ENCODE data around the gene IPO7. TPM values are rescaled to one million over a fixed set of nuclear protein-coding genes. Genes with fewer than 3 reads are reported as not detected.

Gene IPO7
- total RNA-seq, 4 donors from 2014 or later = 54.1 to 114 (median 75.5) TPM

DNA sequence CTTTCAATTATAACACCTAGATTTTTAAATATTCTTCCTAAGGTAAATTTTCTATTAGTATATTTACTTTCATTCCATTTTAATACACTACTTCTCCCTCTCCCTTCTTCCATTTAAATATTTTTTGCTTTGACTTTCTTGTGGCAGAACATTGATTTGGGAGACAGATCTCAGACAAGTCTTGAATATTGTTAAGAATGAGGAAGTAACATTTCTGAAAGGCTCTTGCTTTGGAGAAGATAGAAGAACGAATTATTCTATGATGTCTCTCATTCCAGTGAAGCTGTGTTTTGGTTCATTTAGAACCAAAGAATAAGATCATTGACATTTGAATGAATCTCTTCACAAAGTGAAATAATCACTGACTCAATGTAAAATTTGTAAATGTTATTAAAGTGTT, 2.4 kb downstream of the IPO7 start:
- TF ChIP-seq CTCF (IDR thresholded peaks at IDR 0.05; ENCODE audit: low read depth) = no peak

- no peak for TF ChIP-seq CTCF (IDR thresholded peaks at IDR 0.05; ENCODE audit: low read depth)
Measured at GRCh38 chr11:9396310-9396709, 11.9 kb downstream of the IPO7 start.

DNA sequence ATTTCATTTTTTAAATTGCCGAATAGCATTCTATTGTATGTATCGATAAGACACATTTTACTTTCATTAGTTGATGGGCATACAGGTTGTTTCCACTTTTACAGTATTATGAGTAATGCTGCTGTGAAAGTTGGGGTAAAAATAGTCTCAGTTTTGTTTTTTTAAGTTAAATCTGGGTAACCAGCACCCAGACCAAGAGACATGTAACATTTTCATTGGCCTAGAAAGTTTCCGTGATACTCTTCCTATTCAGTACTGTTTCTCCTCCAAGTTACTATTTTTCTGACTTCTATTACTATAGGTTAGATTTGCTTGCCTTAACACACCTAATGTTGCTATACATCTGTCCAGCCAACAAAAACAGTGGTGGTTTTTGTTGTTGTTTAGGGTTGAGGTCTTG, 12.3 kb downstream of the IPO7 start:
- TF ChIP-seq CTCF (IDR thresholded peaks at IDR 0.05; ENCODE audit: low read depth) = no peak

DNA sequence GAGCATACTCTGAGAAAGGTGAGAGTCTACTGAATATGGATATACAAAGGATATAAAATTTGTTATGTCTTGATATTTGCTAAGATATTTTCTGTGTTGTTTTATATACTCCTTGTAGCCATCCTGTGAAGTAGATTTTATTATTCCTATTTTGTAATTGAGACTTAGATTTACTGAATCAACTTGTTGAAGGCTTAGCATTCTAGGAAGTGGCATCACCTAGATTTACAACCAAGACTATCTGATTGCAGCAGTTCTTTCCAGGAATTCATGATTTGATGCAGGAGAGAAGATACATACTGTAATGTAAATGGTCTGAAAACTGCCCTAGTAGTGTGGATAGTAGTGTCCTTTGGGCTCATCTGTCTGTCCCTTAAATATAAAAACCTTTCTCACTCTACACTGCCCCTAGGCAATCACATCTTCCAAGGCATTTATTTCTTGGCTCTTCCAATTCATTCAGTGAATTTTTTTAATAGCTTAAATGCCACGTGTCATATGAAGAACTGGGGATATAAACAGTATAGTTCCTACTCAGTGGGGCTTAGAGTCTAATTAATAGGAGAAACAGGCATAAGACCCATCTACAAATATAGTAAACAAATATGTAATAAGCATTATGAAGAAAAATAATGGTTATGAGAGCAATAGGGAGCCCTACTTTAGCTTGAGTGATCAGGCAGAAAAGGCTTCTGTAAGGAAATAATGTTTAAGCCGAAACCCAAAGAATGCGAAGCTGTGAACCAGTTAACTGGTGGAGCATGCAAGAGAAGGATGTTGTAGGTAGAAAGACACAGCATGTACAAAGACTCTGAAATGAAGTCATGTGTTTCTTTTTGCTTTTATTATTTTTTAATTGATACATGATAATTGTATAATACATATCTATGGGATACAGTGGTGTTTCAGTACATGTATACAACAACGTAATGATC, 13.6 kb downstream of the IPO7 start:
- no peak for TF ChIP-seq CTCF (IDR thresholded peaks at IDR 0.05; ENCODE audit: low read depth)

DNA sequence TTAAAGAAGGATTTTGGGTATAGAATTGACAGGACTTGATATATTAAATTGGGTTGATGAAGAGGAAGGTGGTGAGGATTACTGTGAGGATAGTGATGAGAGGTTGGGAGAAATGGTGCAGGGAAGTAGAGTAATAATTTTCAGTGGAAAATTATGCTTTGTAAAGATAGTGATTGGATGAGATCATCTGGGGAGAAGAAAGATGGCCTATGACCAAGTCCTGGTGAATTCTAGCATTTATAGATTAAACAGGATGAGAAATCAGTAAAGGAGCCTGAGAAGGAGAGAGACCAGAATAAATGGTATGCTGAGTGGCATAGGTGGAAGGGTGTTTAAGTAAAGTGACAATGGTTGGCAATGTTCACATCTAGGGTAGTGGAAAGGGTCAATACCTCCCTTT, 15.0 kb downstream of the IPO7 start:
- no peak for TF ChIP-seq CTCF (IDR thresholded peaks at IDR 0.05; ENCODE audit: low read depth)

DNA sequence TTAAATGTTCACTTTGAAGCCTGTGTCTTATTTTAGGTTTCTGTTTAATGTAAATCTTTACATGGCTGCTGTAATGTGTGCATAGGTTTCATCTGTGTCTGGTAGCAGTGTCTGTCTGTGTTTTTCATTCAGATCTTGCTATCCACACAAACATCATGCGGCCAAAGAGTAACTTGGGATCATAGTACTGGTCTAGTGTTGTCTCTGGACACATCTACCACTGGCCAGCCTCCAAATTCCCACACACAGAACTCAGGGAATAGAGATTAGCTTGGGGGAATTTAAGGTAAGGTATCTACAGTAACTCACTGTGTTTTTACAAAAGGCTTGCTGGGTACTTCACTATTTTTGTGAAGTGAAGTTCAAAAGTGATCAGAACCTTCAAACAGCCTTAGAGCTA, 44.3 kb downstream of the IPO7 start:
- no peak for TF ChIP-seq CTCF (IDR thresholded peaks at IDR 0.05; ENCODE audit: low read depth)

- TF ChIP-seq CTCF (IDR thresholded peaks at IDR 0.05; ENCODE audit: low read depth) = no peak
Measured at GRCh38 chr11:9438611-9439010, 54.2 kb downstream of the IPO7 start.
